Peyer's patch (tissue), 4 donors: ENCODE measurements around the gene STK32C. TPM values are rescaled to one million over a fixed set of nuclear protein-coding genes. Genes with fewer than 3 reads are reported as not detected.

Source experiments
- DNase-seq, 3 donors: peaks; one replicate each; pipeline ENCODE4 v3.0.0-alpha.2; 2017 to 2019
- H3K27ac ChIP-seq, 4 donors: fragments of 200-600 bp; sonication (generic); one replicate each; pipeline ENCODE4 v1.5.1; 2016 to 2019
- H3K27me3 ChIP-seq, 2 donors: fragments of 200-600 bp; sonication (generic); one replicate each; pipeline ENCODE4 v1.5.1; 2019
- H3K36me3 ChIP-seq, 3 donors: fragments of 200-600 bp; sonication (generic); one replicate each; pipeline ENCODE4 v1.5.1; 2016 to 2019
- H3K4me1 ChIP-seq, 4 donors: fragments of 200-600 bp; sonication (generic); one replicate each; pipeline ENCODE4 v1.5.1; 2016 to 2019
- H3K4me3 ChIP-seq, 4 donors: fragments of 200-600 bp; sonication (generic); 1 replicate in 3 of 4; 2 replicates in 1 of 4; pipeline ENCODE4 v1.5.1; 2016 to 2019; ENCODE audit warnings: mild to moderate bottlenecking in 1 of 4
- H3K9me3 ChIP-seq, 4 donors: fragments of 200-600 bp; sonication (generic); one replicate each; pipeline ENCODE4 v1.5.1; 2016 to 2019; ENCODE audit warnings: mild to moderate bottlenecking in 1 of 4
- CTCF ChIP-seq, 6 experiments: fragments of 450-650 bp in 4 of 6; fragments of 200-600 bp in 2 of 6; sonication (generic) in 1 of 6; IDR thresholded peaks; one replicate each; pipeline ENCODE4 v1.5.1; 2017 to 2019; ENCODE audit warnings: antibody characterized with exemption in 6 of 6, mild to moderate bottlenecking in 3 of 6, moderate library complexity in 1 of 6
- POLR2A ChIP-seq, 2 donors: fragments of 450-650 bp; IDR thresholded peaks; one replicate each; pipeline ENCODE4 v1.5.1; 2017; ENCODE audit warnings: antibody characterized with exemption in 2 of 2, mild to moderate bottlenecking in 2 of 2, moderate library complexity in 2 of 2
- total RNA-seq, 4 donors: library from RNA; depleted of rRNA; stranded (reverse); fragments of >200 nt; gene quantifications; one replicate each; pipeline ENCODE4 v1.1.0, GENCODE V29; 2016

Gene STK32C
- total RNA-seq, 4 donors from 2014 or later: 0.35 to 23.9 (median 4.4) TPM

GRCh38 chr10:132226586-132227405 lies 81.0 kb downstream of the STK32C start:
- no peaks in the 10 kb centered on the region for H3K9me3 ChIP-seq
- TF ChIP-seq POLR2A (IDR thresholded peaks at IDR 0.05): no peak
- no peak for TF ChIP-seq CTCF (IDR thresholded peaks at IDR 0.05)
- DNase-seq: no peak
- H3K4me3 ChIP-seq: no peak overlapping the region
- no peak overlapping the region for H3K27ac ChIP-seq
- H3K4me1 ChIP-seq: peaks cover 0 to 14% (median 1%) of the 10 kb centered on the region in 4 donors
- no peaks in the 10 kb centered on the region for H3K27me3 ChIP-seq
- H3K36me3 ChIP-seq: no peaks in the 10 kb centered on the region

- H3K4me3 ChIP-seq: no peak overlapping the region
- no peak for TF ChIP-seq POLR2A (IDR thresholded peaks at IDR 0.05)
- no peak for TF ChIP-seq CTCF (IDR thresholded peaks at IDR 0.05)
Observed at GRCh38 chr10:132225849-132226205, 81.9 kb downstream of the STK32C start.

GRCh38 chr10:132225073-132225848 lies 82.5 kb downstream of the STK32C start:
- no peak overlapping the region for H3K4me3 ChIP-seq
- H3K36me3 ChIP-seq: no peaks in the 10 kb centered on the region
- H3K9me3 ChIP-seq: no peaks in the 10 kb centered on the region
- no peaks in the 10 kb centered on the region for H3K27me3 ChIP-seq
- TF ChIP-seq POLR2A (IDR thresholded peaks at IDR 0.05) (no peak), CTCF (IDR thresholded peaks at IDR 0.05) (no peak)
- H3K27ac ChIP-seq: no peak overlapping the region
- no peak for DNase-seq
- H3K4me1 ChIP-seq: peaks cover 0 to 12% (median 0%) of the 10 kb centered on the region in 4 donors

More at GRCh38 chr10:132225849-132226205, 81.9 kb downstream of the STK32C start:
- peaks cover 0 to 12% (median 0%) of the 10 kb centered on the region in 4 donors for H3K4me1 ChIP-seq
- no peaks in the 10 kb centered on the region for H3K36me3 ChIP-seq
- no peak for DNase-seq
- H3K9me3 ChIP-seq: no peaks in the 10 kb centered on the region
- no peaks in the 10 kb centered on the region for H3K27me3 ChIP-seq
- H3K27ac ChIP-seq: no peak overlapping the region

GRCh38 chr10:132224343-132225072 lies 83.2 kb downstream of the STK32C start:
- Histone ChIP-seq H3K4me1 (peaks cover 0 to 5% (median 0%) of the 10 kb centered on the region in 4 donors), H3K36me3 (no peaks in the 10 kb centered on the region), H3K27me3 (no peaks in the 10 kb centered on the region), H3K9me3 (no peaks in the 10 kb centered on the region), H3K27ac (no peak overlapping the region), H3K4me3 (no peak overlapping the region)
- DNase-seq: no peak
- TF ChIP-seq CTCF (IDR thresholded peaks at IDR 0.05): no peak
- no peak for TF ChIP-seq POLR2A (IDR thresholded peaks at IDR 0.05)

GRCh38 chr10:132223611-132224342 lies 84.0 kb downstream of the STK32C start:
- Histone ChIP-seq H3K27ac (no peak overlapping the region), H3K36me3 (no peaks in the 10 kb centered on the region), H3K4me3 (no peak overlapping the region), H3K9me3 (no peaks in the 10 kb centered on the region), H3K27me3 (no peaks in the 10 kb centered on the region), H3K4me1 (peaks cover 0 to 5% (median 0%) of the 10 kb centered on the region in 4 donors)
- TF ChIP-seq CTCF (IDR thresholded peaks at IDR 0.05) (no peak), POLR2A (IDR thresholded peaks at IDR 0.05) (no peak)
- DNase-seq: no peak
